Neural progenitor cell (in vitro differentiated cells): Measurements from ENCODE around the gene PAXIP1.

Experiments used
- EZH2 ChIP-seq: fragments of 200-600 bp; sonication (generic); IDR thresholded peaks from 2 replicates; pipeline ENCODE4 v1.6.1; 2017; ENCODE audit warnings: antibody characterized with exemption, mild to moderate bottlenecking, moderate library complexity
- TF ChIP-seq, protein P1 (sequence below): fragments of 200-600 bp; sonication (generic); IDR thresholded peaks from 2 replicates; pipeline ENCODE4 v1.5.1; 2017; ENCODE audit warnings: antibody characterized with exemption, mild to moderate bottlenecking

DNA sequence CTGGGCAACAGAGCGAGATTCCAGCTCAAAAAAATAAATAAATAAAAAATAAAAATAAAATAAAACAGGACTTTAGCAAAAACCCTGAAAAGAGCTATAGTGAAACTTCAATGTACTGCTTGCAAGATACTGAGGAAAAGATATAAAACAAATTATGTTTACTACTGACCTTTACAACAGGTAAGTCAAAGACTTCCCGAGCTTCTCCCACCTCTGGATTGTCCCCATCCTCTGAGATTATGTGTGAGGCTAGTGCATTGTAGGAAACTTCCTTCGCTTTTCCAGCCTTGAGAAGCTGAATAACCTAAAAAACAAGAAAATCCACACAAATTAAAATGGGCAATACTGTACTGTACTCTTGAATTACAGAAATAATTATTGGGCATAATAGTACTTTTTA, 4.4 kb downstream of the PAXIP1 start:
- TF ChIP-seq EZH2 = no peak
- TF ChIP-seq, protein P1, sequence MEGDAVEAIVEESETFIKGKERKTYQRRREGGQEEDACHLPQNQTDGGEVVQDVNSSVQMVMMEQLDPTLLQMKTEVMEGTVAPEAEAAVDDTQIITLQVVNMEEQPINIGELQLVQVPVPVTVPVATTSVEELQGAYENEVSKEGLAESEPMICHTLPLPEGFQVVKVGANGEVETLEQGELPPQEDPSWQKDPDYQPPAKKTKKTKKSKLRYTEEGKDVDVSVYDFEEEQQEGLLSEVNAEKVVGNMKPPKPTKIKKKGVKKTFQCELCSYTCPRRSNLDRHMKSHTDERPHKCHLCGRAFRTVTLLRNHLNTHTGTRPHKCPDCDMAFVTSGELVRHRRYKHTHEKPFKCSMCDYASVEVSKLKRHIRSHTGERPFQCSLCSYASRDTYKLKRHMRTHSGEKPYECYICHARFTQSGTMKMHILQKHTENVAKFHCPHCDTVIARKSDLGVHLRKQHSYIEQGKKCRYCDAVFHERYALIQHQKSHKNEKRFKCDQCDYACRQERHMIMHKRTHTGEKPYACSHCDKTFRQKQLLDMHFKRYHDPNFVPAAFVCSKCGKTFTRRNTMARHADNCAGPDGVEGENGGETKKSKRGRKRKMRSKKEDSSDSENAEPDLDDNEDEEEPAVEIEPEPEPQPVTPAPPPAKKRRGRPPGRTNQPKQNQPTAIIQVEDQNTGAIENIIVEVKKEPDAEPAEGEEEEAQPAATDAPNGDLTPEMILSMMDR = no peak
